ENCODE data around the gene HMOX1. TPM values are rescaled to one million over a fixed set of nuclear protein-coding genes. Genes with fewer than 3 reads are reported as not detected.

Gene HMOX1
- total RNA-seq, 4 donors from 2014 or later, result 13.6 to 95.7 (median 61.8) TPM

GRCh38 chr22:35343664-35344550, 37.0 kb upstream of the HMOX1 start:
- WGBS, result 96% methylated on average over 26 of the region's 26 CpGs
- H3K36me3 ChIP-seq, result peaks cover 93% of the 10 kb centered on the region
- no peak for DNase-seq (ENCODE audit: low spot score in 2 of 2)
- no peak overlapping the region for H3K27ac ChIP-seq
- no peaks in the 10 kb centered on the region for H3K27me3 ChIP-seq
- peaks cover 9% of the 10 kb centered on the region for H3K4me1 ChIP-seq
- no peaks in the 10 kb centered on the region for H3K9me3 ChIP-seq
- TF ChIP-seq EP300 (IDR thresholded peaks at IDR 0.05), result no peak
- no peak for TF ChIP-seq POLR2AphosphoS5 (IDR thresholded peaks at IDR 0.05)
- TF ChIP-seq CTCF (IDR thresholded peaks at IDR 0.05), result no peak
- no peak for TF ChIP-seq POLR2A (IDR thresholded peaks at IDR 0.05)
- H3K4me3 ChIP-seq, result no peak overlapping the region

DNA sequence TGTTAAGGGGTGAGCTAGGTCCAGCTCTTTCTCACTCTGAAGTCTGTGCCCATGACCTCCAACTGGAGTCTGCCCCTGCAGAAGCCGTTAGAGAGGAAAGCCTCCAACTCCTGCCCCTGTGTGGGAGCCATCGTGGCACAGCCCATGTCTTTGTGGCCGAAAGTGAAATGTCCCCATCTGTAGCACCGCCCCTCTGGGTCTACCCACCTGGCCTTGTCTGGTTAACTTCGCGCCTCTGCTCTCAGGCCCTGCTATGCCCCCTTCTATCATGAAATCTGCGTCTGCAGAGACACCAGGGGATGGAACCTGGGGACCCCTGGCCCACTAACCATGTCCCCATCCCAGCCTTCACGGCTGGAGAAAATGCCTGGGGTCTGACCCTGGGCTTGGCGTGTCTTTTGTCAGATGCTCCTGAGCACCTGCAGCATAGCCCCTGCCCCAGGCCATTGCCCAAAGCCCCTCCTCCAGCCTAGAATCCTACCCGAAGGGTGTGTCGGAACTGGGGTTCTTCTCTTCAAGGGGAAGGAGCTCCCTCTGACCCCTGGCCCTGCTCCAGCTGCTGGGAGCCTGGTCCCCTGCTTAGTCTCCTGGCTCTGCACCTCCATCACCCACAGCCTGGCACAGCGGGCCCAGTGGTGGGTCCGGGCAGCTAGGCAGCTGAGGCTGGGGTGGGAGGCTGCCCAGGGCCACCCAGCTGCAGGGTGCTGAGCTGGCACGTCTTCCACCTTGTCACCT, 35.8 kb upstream of the HMOX1 start:
- H3K27ac ChIP-seq, result no peak overlapping the region
- H3K36me3 ChIP-seq, result peaks cover 83% of the 10 kb centered on the region
- no peaks in the 10 kb centered on the region for H3K27me3 ChIP-seq
- no peaks in the 10 kb centered on the region for H3K9me3 ChIP-seq
- peaks cover 21% of the 10 kb centered on the region for H3K4me1 ChIP-seq
- no peak overlapping the region for H3K4me3 ChIP-seq
- 96% methylated on average over 12 of the region's 14 CpGs for WGBS
- TF ChIP-seq POLR2AphosphoS5 (IDR thresholded peaks at IDR 0.05) (no peak), CTCF (IDR thresholded peaks at IDR 0.05) (no peak), EP300 (IDR thresholded peaks at IDR 0.05) (no peak)
- DNase-seq (ENCODE audit: low spot score in 2 of 2), result no peak

DNA sequence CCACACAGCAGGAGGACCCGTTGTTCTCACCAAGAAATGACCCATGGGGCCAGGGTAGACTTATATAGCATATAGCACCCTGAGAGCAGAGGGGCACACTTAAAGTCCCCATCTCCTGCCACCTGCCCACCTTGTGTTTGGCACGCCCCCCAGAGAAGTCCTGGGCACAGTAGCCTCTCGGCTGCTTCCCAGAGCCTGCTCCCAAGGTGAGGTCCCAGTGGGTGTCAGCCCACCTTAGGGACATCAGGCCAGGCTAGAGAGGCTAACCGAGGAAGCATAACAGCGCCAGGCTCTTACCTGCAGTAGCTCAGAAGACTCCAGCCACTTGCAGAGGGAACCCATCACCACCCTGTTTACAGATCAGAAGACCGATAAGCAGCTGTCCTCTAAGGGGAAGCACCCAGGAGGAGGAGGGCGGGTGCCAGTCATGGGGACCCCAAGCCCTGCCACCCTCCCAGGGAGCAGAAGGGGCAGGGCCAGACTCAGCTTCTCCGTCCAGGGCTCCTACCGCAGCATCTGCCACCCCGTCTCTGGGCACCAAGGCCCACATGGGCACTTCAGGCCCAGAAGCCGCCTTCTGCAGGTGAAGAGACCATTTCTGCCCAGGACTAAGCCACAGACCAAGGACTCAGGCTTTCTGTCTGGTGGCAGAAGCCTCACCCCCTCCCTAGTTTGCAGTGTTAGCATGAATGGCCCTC, 34.9 kb upstream of the HMOX1 start:
- 82% methylated on average over 8 of the region's 11 CpGs for WGBS
- Histone ChIP-seq H3K27me3 (no peaks in the 10 kb centered on the region), H3K9me3 (no peaks in the 10 kb centered on the region), H3K27ac (no peak overlapping the region), H3K4me3 (no peak overlapping the region), H3K4me1 (peaks cover 29% of the 10 kb centered on the region), H3K36me3 (peaks cover 74% of the 10 kb centered on the region)
- no peak for DNase-seq (ENCODE audit: low spot score in 2 of 2)
- TF ChIP-seq CTCF (IDR thresholded peaks at IDR 0.05) (no peak), EP300 (IDR thresholded peaks at IDR 0.05) (no peak), POLR2AphosphoS5 (IDR thresholded peaks at IDR 0.05) (no peak), POLR2A (IDR thresholded peaks at IDR 0.05) (no peak)

- no peak overlapping the region for H3K4me3 ChIP-seq
- no peaks in the 10 kb centered on the region for H3K27me3 ChIP-seq
- peaks cover 67% of the 10 kb centered on the region for H3K36me3 ChIP-seq
- H3K4me1 ChIP-seq, result peaks cover 29% of the 10 kb centered on the region
- no peak for DNase-seq (ENCODE audit: low spot score in 2 of 2)
- WGBS, result 84% methylated on average over 18 of the region's 19 CpGs
- TF ChIP-seq POLR2AphosphoS5 (IDR thresholded peaks at IDR 0.05) (no peak), CTCF (IDR thresholded peaks at IDR 0.05) (no peak), EP300 (IDR thresholded peaks at IDR 0.05) (no peak), POLR2A (IDR thresholded peaks at IDR 0.05) (no peak)
- no peak overlapping the region for H3K27ac ChIP-seq
- H3K9me3 ChIP-seq, result no peaks in the 10 kb centered on the region
Measured at GRCh38 chr22:35346596-35347220, 34.2 kb upstream of the HMOX1 start.

All from suprapubic skin (tissue), 4 donors.